Stomach smooth muscle (tissue), 2 donors: ENCODE results near the gene SRGAP3.
A peak's percentile ranks its signal among the peaks of the same experiment; 100 is the strongest.

Experiments
- H3K27ac ChIP-seq: one replicate; pipeline ENCODE4 v1.7.0; 2013; ENCODE audit warnings: mild to moderate bottlenecking, low read length, inconsistent platforms
- H3K27me3 ChIP-seq, 2 donors: one replicate each; pipeline ENCODE4 v1.7.0; 2013; ENCODE audit warnings: low read length in 2 of 2; ENCODE audit not compliant: insufficient read depth in 2 of 2, control insufficient read depth in 1 of 2
- H3K36me3 ChIP-seq, 2 donors: one replicate each; pipeline ENCODE4 v1.7.0; 2013; ENCODE audit warnings: low read length in 2 of 2; ENCODE audit not compliant: control insufficient read depth in 2 of 2, insufficient read depth in 2 of 2
- H3K4me1 ChIP-seq: one replicate; pipeline ENCODE4 v1.7.0; 2013; ENCODE audit warnings: low read length; ENCODE audit not compliant: control insufficient read depth, insufficient read depth
- H3K4me3 ChIP-seq, 2 donors: one replicate each; pipeline ENCODE4 v1.7.0; 2013; ENCODE audit warnings: low read length in 2 of 2
- H3K9ac ChIP-seq, 2 donors: one replicate each; pipeline ENCODE4 v1.7.0; 2013; ENCODE audit warnings: low read length in 2 of 2, mild to moderate bottlenecking in 1 of 2
- H3K9me3 ChIP-seq, 2 donors: one replicate each; pipeline ENCODE4 v1.7.0; 2013; ENCODE audit warnings: low read length in 2 of 2; ENCODE audit not compliant: control insufficient read depth in 2 of 2
- donor health status: healthy.
- donor health status: Pancreatic carcinoma.

SRGAP3 gene

DNA sequence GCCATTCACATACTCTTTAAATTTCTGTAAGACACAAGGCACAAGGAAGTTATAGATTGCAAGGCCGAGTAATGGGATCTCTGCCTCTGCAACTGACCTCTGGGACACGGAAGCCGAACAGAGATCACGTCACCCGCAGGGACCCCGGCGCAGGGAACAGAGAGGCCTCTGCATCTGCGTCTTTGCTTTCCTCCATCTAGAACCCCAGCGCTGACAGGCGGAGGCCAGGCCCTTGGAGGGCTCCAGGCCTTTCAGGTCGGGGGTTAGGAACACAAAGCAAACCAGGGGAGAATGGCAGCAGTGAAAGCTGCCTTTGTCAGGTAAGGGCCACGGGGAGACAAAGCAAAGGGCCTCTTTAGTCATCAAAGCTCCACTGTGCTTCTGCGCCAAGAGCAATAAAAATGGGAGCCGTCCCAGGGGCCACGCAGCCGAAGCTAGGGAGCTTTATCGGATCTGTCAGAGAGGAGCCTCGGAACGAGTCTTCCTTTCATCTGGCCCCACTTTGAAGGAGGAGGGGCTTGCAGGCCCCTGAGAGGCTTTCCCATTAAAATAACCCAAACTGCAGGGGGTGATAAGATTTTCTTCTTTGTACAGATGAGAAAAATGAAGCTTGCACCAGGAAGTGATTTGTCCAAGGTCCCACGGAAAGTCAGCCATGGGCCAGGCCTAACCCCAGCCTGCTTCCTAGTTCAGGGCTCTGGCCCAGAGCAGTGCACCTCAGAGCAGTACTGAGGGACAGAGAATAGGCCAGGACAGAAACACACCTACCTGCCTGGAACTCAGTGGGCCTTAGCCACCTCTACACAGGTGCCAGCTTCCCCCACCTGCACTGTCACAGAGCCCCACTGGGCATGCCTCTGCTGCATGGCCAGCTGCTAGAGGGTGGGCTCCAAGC is 201.7 kb downstream of the SRGAP3 start:
- Histone ChIP-seq H3K4me1 (no peaks in the 10 kb centered on the region), H3K27ac (no peak overlapping the region), H3K27me3 (no peaks in the 10 kb centered on the region), H3K9me3 (no peaks in the 10 kb centered on the region), H3K9ac (no peak overlapping the region), H3K4me3 (no peak overlapping the region), H3K36me3 (no peaks in the 10 kb centered on the region)

DNA sequence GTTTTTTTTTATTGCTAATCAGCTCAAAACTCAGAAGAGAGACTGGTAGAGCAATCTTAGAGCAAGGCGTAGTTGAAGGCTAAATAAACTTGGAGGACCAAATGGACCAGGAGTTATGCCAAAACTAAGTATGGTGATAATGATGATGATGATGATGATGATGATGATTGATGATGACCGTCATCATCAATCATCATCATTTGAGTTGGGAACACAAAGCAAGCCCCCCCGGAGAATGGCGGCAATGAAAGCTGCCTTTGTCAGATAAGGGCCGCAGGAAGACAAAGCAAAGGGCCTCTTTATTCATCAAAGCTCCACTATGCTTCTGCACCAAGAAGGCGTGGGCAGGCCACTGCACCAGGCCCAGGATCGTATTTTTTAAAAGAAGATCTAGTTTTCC is 204.1 kb downstream of the SRGAP3 start:
- Histone ChIP-seq H3K4me3 (no peak overlapping the region), H3K4me1 (no peaks in the 10 kb centered on the region), H3K27ac (no peak overlapping the region), H3K36me3 (no peaks in the 10 kb centered on the region), H3K27me3 (no peaks in the 10 kb centered on the region), H3K9ac (no peak overlapping the region), H3K9me3 (no peaks in the 10 kb centered on the region)

DNA sequence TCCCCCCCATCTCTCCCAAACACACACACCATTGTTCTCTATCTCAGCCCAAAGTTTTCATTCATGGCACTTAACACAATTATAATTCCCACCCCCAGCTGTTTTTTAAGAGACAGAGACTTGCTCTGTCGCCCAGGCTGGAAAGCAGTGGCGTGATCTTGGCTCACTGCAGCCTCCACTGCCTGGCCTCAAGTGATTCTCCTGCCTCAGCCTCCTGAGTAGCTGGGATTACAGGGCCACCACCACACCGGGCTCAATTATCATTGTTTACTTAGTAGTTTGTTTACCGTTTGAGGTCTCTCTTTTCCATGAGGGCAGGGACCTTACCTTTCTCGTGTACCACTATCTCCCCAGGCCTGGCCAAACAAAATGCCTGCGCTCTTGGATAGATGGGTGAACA is 206.4 kb downstream of the SRGAP3 start:
- no peaks in the 10 kb centered on the region for H3K9me3 ChIP-seq
- no peaks in the 10 kb centered on the region for H3K27me3 ChIP-seq
- H3K36me3 ChIP-seq: no peaks in the 10 kb centered on the region
- H3K4me1 ChIP-seq: no peaks in the 10 kb centered on the region
- H3K27ac ChIP-seq: no peak overlapping the region
- H3K4me3 ChIP-seq: no peak overlapping the region
- H3K9ac ChIP-seq: no peak overlapping the region

DNA sequence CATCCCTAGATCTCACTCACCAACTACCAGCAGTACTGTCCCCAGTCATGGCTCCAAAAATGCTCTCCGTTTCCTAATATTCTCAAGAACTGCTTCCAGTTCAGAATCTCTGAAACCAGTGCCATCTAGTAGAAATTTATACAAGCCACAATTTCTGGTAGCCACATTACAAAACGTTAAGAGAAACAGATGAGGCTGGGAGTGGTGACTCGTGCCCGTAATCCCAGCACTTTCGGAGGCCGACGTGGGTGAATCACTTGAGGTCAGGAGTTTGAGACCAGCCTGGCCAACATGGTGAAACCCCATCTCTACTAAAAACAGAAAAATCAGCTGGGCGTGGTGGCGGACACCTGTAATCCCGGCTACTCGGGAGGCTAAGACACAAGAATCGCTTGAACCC is 207.8 kb downstream of the SRGAP3 start:
- Histone ChIP-seq H3K4me1 (peaks cover 9% of the 10 kb centered on the region), H3K9me3 (no peaks in the 10 kb centered on the region), H3K4me3 (no peak overlapping the region), H3K9ac (no peak overlapping the region), H3K27me3 (no peaks in the 10 kb centered on the region), H3K27ac (no peak overlapping the region), H3K36me3 (no peaks in the 10 kb centered on the region)

DNA sequence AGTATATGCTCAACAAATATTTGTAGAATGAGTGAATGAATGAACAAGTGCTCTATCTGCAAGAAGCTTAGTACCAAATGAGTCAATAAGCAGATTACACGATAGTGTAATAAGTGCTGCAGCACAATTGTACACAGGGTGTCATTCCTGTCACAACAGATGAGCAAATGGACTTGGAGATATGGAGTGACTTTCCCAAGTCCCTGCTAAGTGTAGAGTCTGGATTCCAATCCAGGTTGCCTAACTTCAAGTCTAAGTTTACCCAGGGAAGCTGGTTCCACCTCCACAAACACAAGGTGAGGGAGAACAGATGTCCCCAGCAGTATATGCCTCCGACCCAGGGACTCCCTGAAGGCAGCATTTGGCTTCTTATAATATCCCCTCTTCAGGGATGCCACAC is 208.4 kb downstream of the SRGAP3 start:
- Histone ChIP-seq H3K9me3 (no peaks in the 10 kb centered on the region), H3K4me3 (no peak overlapping the region), H3K27me3 (no peaks in the 10 kb centered on the region), H3K9ac (no peak overlapping the region), H3K36me3 (no peaks in the 10 kb centered on the region), H3K4me1 (peaks cover 14% of the 10 kb centered on the region), H3K27ac (no peak overlapping the region)

DNA sequence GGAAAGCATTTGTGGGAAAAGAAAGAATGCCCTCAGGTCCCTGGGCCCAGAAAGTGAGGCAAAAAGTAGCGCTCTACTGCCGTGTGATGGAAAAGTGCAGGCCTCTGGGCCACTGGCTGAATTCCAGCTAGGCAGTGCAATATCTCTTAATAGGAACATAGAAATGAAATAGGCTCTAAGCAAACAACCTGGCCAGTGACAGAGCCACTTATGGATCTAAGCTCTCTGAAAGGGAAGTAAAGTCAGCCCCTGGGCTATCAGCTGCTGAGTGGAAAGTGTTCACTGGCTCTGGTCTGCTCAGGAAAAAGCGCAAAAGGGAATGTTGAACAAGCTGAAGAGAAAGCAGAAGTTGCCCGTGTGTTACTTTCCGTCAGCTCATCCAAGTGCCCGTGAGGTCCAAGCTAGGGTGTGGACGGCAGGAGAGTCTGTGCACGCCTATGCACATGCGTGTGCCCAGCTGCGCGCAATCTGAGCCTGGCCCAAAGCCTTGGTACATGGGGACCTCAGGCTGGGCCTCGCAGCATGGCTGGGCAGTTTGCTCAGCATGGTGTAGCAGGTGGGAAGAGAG is 212.2 kb downstream of the SRGAP3 start:
- no peaks in the 10 kb centered on the region for H3K36me3 ChIP-seq
- H3K9ac ChIP-seq: no peak overlapping the region
- H3K27me3 ChIP-seq: no peaks in the 10 kb centered on the region
- H3K4me3 ChIP-seq: peak overlapping the region in 1 of 2 donors; percentile 22
- peak overlapping the region; percentile 41 for H3K27ac ChIP-seq
- no peaks in the 10 kb centered on the region for H3K9me3 ChIP-seq
- peaks cover 15% of the 10 kb centered on the region for H3K4me1 ChIP-seq

DNA sequence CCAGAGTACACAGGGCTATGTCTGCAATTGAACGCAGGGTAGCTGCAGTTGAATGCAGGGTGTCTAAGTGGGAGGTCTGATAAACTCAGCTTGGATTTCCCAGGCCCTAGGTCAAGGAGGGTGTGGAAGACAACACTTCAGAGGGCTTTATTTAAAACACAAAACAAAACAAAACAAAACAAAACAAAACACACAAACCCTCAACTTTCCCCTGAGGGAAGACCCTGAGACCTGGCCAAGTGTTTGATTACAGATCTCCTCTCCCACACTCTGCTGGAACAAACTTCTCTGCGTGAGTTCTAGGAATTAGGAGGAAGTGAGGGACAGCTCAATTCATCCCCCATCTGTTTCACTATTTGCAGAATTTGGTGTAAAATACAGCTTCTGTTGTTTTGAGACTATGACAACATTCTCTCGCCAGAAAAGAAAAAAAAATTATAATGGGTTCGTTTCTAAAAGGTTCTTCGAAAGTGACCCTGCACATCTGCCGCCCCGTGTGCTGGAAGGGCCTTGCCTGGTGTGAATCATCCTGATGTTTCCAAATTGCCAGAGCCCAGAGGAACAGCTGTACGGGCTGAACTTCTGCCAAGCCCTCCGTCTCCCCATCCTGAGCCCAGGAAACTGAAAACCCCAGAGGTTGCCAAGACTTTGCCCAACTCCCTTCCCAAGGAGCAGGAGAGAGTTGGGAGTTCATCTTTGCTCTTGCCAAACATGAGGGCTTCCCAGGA is 212.9 kb downstream of the SRGAP3 start:
- peaks cover 15% of the 10 kb centered on the region for H3K4me1 ChIP-seq
- H3K27me3 ChIP-seq: no peaks in the 10 kb centered on the region
- no peaks in the 10 kb centered on the region for H3K9me3 ChIP-seq
- peak overlapping the region; percentile 41 for H3K27ac ChIP-seq
- peak overlapping the region in 1 of 2 donors; percentile 2 for H3K9ac ChIP-seq
- H3K36me3 ChIP-seq: no peaks in the 10 kb centered on the region
- peak overlapping the region in 1 of 2 donors; percentile 22 for H3K4me3 ChIP-seq

DNA sequence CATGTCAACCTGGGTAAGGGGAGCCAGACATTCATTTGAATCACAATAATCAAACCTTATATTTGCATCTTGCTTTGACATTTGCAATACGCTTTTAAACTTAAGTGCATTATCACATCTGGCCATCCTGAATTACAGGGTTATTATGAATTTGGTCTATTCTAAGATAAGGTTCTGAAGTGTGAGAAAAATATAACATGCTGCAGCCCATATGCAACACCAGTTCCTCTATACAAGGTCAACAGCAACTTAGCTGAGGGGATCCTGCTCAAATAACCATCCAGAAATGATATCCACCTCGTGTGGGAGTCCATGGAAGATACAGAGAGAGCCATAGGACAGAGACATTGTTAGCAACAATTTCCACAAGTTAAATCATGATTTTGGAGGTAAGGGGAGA is 213.5 kb downstream of the SRGAP3 start:
- Histone ChIP-seq H3K36me3 (no peaks in the 10 kb centered on the region), H3K9me3 (no peaks in the 10 kb centered on the region), H3K27me3 (no peaks in the 10 kb centered on the region), H3K9ac (no peak overlapping the region), H3K4me1 (peaks cover 15% of the 10 kb centered on the region), H3K27ac (no peak overlapping the region), H3K4me3 (no peak overlapping the region)

DNA sequence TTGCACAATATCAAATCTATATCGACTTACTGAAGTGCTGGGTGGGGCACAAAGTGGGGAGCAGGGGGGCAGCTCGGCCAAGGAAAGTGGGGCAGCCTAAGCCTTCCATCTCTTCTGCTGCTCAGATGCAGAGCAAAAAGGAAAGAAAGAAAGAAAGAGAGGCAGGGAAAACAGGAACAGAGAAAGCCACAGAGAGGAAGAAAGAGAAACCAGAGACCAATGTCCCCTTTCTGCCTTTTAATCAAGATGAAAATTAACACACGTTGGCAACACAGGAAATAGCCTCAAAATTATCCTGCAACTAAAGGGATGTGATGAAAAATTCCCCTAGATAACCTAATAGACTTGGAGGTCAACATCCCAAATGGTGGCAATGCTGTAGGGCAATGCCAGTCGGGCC is 214.0 kb downstream of the SRGAP3 start:
- Histone ChIP-seq H3K9ac (no peak overlapping the region), H3K9me3 (no peaks in the 10 kb centered on the region), H3K27ac (no peak overlapping the region), H3K36me3 (no peaks in the 10 kb centered on the region), H3K27me3 (no peaks in the 10 kb centered on the region), H3K4me1 (peaks cover 15% of the 10 kb centered on the region), H3K4me3 (no peak overlapping the region)

DNA sequence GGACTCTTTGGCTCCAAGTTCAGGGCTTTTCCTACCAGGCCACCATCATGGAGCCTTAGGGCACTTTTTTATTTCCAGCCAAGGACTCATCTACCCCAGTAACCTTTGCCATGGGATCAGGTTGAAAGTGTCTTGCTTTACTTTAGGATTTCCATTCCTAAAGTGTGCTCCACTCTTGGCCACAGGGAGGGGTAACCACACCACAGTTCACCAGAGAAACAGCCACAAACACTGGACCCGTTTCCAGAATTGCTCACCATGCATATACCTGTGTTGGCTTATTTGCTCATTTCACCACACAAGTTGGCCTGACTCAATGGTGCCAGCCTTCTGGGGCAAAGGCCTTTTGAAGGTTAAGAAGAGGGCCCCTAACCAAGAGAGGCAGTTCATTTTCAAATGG is 215.6 kb downstream of the SRGAP3 start:
- H3K9me3 ChIP-seq: no peaks in the 10 kb centered on the region
- peaks cover 15% of the 10 kb centered on the region for H3K4me1 ChIP-seq
- no peaks in the 10 kb centered on the region for H3K36me3 ChIP-seq
- H3K4me3 ChIP-seq: no peak overlapping the region
- H3K27ac ChIP-seq: no peak overlapping the region
- no peaks in the 10 kb centered on the region for H3K27me3 ChIP-seq
- H3K9ac ChIP-seq: no peak overlapping the region
